ENCODE data around the gene SLC6A4.
"Not testable (repeated sequence)": the region's sequence is repeated elsewhere in the genome, so short reads cannot be mapped to it uniquely, and the experiment has no call there.

SLC6A4 gene

GRCh38 chr17:30165960-30166359 is 69.5 kb downstream of the SLC6A4 start:
- Histone ChIP-seq H3K36me3 (ENCODE audit: control insufficient read depth in 1 of 2, insufficient read depth in 2 of 2, low read length in 2 of 2) (peaks cover 7 to 9% of the 10 kb centered on the region in 2 donors), H3K4me1 (ENCODE audit: control insufficient read depth in 1 of 2, insufficient read depth in 2 of 2, low read length in 2 of 2) (peaks cover 0 to 4% of the 10 kb centered on the region in 2 donors), H3K27me3 (ENCODE audit: low read depth, low read length) (no peaks in the 10 kb centered on the region), H3K27ac (ENCODE audit: low read length) (no peak overlapping the region), H3K9me3 (ENCODE audit: control insufficient read depth in 1 of 2, low read length in 2 of 2) (no peaks in the 10 kb centered on the region), H3K4me3 (ENCODE audit: low read depth in 1 of 2, low read length in 2 of 2) (no peak overlapping the region)

DNA sequence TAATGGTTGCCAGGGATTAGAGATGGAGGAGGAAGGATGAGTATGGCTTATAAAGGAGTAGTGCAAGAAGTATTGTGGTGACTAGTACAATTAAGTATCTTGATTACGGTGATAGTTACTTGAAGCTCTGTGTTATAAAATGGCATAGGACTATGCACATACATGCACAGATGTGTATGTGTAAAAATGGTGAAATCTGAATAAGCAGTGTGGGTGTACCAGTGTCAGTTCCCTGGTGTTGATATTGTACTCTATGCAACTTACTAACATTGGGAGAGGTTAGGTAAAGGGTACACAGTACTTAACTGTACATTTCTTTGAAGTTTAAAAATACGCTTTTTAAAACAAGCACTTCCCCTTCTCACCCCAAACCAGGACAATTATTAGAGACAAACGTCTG is 70.3 kb downstream of the SLC6A4 start:
- Histone ChIP-seq H3K27ac (ENCODE audit: low read length) (no peak overlapping the region), H3K4me3 (ENCODE audit: low read depth in 1 of 2, low read length in 2 of 2) (no peak overlapping the region), H3K9me3 (ENCODE audit: control insufficient read depth in 1 of 2, low read length in 2 of 2) (no peaks in the 10 kb centered on the region), H3K36me3 (ENCODE audit: control insufficient read depth in 1 of 2, insufficient read depth in 2 of 2, low read length in 2 of 2) (peaks cover 7 to 13% of the 10 kb centered on the region in 2 donors), H3K4me1 (ENCODE audit: control insufficient read depth in 1 of 2, insufficient read depth in 2 of 2, low read length in 2 of 2) (peaks cover 0 to 10% of the 10 kb centered on the region in 2 donors), H3K27me3 (ENCODE audit: low read depth, low read length) (no peaks in the 10 kb centered on the region)

- Histone ChIP-seq H3K27ac (ENCODE audit: low read length) (no peak overlapping the region), H3K9me3 (ENCODE audit: control insufficient read depth in 1 of 2, low read length in 2 of 2) (no peaks in the 10 kb centered on the region), H3K27me3 (ENCODE audit: low read depth, low read length) (no peaks in the 10 kb centered on the region), H3K4me3 (ENCODE audit: low read depth in 1 of 2, low read length in 2 of 2) (no peak overlapping the region), H3K36me3 (ENCODE audit: control insufficient read depth in 1 of 2, insufficient read depth in 2 of 2, low read length in 2 of 2) (peaks cover 7 to 18% of the 10 kb centered on the region in 2 donors), H3K4me1 (ENCODE audit: control insufficient read depth in 1 of 2, insufficient read depth in 2 of 2, low read length in 2 of 2) (peaks cover 0 to 10% of the 10 kb centered on the region in 2 donors)
Observed at GRCh38 chr17:30164531-30164930, 71.0 kb downstream of the SLC6A4 start.

DNA sequence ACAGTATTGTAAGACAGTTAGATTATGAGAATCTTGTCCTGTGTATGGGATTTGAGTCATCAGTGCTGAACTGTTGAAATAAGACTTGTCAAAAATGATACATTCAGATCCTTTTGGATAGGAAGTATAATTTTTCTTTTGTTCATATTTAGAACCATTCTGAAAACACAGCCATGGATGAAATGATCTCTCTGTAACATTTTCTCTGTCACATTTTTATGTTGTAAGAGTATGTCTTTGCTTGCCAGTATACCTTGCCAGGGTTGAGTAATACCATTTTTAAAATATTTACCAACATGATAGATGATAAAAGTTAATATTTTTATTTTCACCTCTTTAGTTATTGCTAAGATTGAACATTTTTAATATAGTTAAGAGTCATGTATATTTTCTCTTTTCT is 73.9 kb downstream of the SLC6A4 start:
- Histone ChIP-seq H3K9me3 (ENCODE audit: control insufficient read depth in 1 of 2, low read length in 2 of 2) (peaks cover 0 to 3% of the 10 kb centered on the region in 2 donors), H3K4me1 (ENCODE audit: control insufficient read depth in 1 of 2, insufficient read depth in 2 of 2, low read length in 2 of 2) (peaks cover 0 to 10% of the 10 kb centered on the region in 2 donors), H3K27me3 (ENCODE audit: low read depth, low read length) (no peaks in the 10 kb centered on the region), H3K36me3 (ENCODE audit: control insufficient read depth in 1 of 2, insufficient read depth in 2 of 2, low read length in 2 of 2) (peaks cover 0 to 26% of the 10 kb centered on the region in 2 donors), H3K27ac (ENCODE audit: low read length) (no peak overlapping the region), H3K4me3 (ENCODE audit: low read depth in 1 of 2, low read length in 2 of 2) (no peak overlapping the region)

DNA sequence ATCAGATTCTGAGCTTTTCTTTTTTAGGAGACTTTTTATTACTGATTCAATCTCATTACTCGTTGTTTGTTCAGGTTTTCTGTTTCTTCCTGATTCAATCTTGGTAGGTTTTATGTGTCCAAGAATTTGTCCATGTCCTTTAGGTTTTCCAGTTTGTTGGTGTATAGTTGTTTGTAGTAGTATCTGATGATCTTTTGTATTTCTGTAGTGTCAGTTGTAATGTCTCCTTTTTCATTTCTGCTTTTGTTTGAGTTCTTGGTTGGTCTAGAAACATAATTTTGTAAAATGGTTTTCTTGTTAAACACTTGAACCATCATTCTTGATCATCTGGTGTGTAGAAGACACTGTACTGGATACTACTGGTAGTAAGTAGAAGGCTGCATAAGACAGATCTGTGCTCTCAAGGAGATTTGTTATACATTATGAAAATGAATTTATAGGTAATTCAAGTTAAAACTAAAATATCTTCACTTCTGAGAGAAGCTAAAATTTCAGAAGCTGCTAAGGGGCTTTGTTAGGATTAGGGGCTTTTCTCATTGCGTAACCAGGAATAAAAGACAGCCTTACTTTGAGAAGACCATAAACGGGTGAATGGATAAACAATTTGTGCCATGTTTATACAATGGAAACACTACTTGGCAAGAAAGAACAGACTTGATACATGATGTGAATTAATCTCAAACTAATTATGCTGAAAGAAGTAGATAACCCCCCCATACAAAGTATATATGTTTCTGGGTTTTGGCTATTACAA is 74.9 kb downstream of the SLC6A4 start:
- no peak overlapping the region for H3K27ac ChIP-seq (ENCODE audit: low read length)

DNA sequence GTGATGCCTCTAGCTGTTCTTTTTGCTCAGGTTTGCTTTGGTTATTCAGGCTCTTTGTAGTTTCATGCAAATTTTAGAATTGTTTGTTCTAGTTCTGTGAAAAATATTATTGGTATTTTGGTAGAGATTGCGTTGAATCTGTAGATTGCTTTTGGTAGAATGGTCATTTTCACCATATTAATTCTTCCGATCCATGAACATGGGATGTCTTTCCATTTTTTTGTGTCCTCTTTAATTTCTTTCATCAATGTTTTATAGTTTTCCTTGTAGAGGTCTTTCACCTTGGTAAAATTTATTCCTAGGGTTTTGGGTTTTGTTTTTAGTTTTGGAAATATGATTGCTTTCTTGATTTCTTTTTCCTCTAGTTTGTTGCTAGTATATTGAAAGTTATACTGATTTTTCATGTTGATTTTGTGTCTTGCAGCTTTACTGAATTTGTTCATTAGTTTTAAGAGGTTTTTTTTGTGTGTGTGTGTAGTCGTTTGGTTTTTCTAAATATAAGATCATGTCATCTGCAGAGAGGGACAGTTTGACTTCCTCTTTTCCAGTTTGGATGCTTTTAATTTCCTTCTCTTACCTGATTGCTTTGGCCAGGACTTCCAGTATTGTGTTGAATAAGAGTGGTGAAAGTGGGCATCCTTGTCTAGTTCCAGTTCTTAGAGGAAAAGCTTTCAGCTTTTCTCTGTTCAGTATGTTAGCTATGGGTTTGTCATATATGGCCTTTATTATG is 76.4 kb downstream of the SLC6A4 start:
- Histone ChIP-seq H3K27me3 (ENCODE audit: low read depth, low read length) (no peaks in the 10 kb centered on the region), H3K4me1 (ENCODE audit: control insufficient read depth in 1 of 2, insufficient read depth in 2 of 2, low read length in 2 of 2) (peaks cover 0 to 10% of the 10 kb centered on the region in 2 donors), H3K9me3 (ENCODE audit: control insufficient read depth in 1 of 2, low read length in 2 of 2) (peaks cover 0 to 3% of the 10 kb centered on the region in 2 donors), H3K36me3 (ENCODE audit: control insufficient read depth in 1 of 2, insufficient read depth in 2 of 2, low read length in 2 of 2) (peaks cover 0 to 22% of the 10 kb centered on the region in 2 donors), H3K27ac (ENCODE audit: low read length) (no peak overlapping the region), H3K4me3 (ENCODE audit: low read depth in 1 of 2, low read length in 2 of 2) (no peak overlapping the region)

More for the DNA sequence above, 74.9 kb downstream of the SLC6A4 start:
- H3K4me3 ChIP-seq (ENCODE audit: low read depth in 1 of 2, low read length in 2 of 2) = no peak overlapping the region
- H3K4me1 ChIP-seq (ENCODE audit: control insufficient read depth in 1 of 2, insufficient read depth in 2 of 2, low read length in 2 of 2) = peaks cover 0 to 10% of the 10 kb centered on the region in 2 donors
- peaks cover 0 to 3% of the 10 kb centered on the region in 2 donors for H3K9me3 ChIP-seq (ENCODE audit: control insufficient read depth in 1 of 2, low read length in 2 of 2)
- H3K36me3 ChIP-seq (ENCODE audit: control insufficient read depth in 1 of 2, insufficient read depth in 2 of 2, low read length in 2 of 2) = peaks cover 0 to 26% of the 10 kb centered on the region in 2 donors
- no peaks in the 10 kb centered on the region for H3K27me3 ChIP-seq (ENCODE audit: low read depth, low read length)

DNA sequence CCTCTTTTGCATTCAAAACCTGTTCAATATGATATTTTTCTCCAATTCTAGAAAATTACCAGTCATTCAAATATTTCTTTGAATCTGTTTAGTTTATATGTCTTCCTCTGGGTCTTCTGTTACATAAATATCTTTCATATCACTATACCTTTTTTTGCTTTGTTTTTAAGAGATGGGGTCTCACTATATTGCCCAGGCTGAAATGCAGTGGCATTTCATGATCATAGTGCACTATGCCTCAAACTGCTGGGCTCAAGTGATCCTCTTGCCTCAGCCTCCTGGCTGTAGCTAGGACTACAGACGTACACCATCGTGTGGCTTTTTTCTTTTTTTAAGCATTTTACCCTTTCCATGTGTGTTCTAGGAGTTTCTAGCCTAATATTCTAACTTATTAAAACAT is 80.1 kb downstream of the SLC6A4 start:
- peaks cover 0 to 13% of the 10 kb centered on the region in 2 donors for H3K36me3 ChIP-seq (ENCODE audit: control insufficient read depth in 1 of 2, insufficient read depth in 2 of 2, low read length in 2 of 2)
- H3K4me3 ChIP-seq (ENCODE audit: low read depth in 1 of 2, low read length in 2 of 2) = no peak overlapping the region
- H3K9me3 ChIP-seq (ENCODE audit: control insufficient read depth in 1 of 2, low read length in 2 of 2) = peaks cover 0 to 3% of the 10 kb centered on the region in 2 donors
- H3K4me1 ChIP-seq (ENCODE audit: control insufficient read depth in 1 of 2, insufficient read depth in 2 of 2, low read length in 2 of 2) = peaks cover 0 to under 1% of the 10 kb centered on the region in 2 donors
- H3K27ac ChIP-seq (ENCODE audit: low read length) = no peak overlapping the region
- H3K27me3 ChIP-seq (ENCODE audit: low read depth, low read length) = no peaks in the 10 kb centered on the region

DNA sequence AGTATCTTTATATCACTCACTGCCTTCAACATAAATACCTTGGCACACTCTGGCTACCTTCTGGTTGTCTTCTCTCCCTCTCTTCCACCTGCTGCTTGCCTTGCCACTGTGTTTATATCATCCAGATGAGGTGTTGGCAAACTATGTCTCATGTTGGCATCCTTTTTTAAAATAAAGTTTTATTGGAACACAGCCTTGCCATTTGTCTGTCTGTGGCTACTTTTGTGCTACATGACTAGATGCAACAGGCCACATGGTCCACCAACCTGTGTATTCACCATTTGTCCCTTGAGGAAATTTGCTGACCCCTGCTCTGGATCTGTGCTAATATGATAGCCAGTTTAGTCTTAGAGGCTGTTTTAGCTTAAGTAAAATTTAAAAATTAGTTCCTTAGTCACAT is 82.0 kb downstream of the SLC6A4 start:
- H3K4me3 ChIP-seq (ENCODE audit: low read depth in 1 of 2, low read length in 2 of 2) = no peak overlapping the region
- H3K27me3 ChIP-seq (ENCODE audit: low read depth, low read length) = no peaks in the 10 kb centered on the region
- peaks cover 0 to 4% of the 10 kb centered on the region in 2 donors for H3K36me3 ChIP-seq (ENCODE audit: control insufficient read depth in 1 of 2, insufficient read depth in 2 of 2, low read length in 2 of 2)
- no peaks in the 10 kb centered on the region for H3K9me3 ChIP-seq (ENCODE audit: control insufficient read depth in 1 of 2, low read length in 2 of 2)
- H3K27ac ChIP-seq (ENCODE audit: low read length) = no peak overlapping the region
- no peaks in the 10 kb centered on the region for H3K4me1 ChIP-seq (ENCODE audit: control insufficient read depth in 1 of 2, insufficient read depth in 2 of 2, low read length in 2 of 2)

DNA sequence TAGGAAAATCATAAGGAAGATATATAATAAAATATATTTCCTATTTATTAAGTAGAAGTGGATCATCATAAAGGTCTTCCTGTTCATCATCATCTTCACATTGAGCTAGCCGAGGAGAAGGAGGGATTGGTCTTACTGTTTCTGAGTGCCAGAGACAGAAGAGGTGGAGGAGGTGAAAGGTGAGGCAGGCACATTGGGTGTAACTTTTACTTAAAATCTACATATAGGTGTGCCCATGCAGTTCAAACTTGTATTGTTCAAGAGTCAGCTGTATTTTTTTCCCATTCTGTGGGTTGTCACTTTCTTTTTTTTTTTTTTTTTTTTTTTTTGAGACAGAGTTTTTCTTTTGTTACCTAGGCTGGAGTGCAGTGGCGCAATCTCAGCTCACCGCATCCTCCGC is 84.0 kb downstream of the SLC6A4 start:
- H3K36me3 ChIP-seq (ENCODE audit: control insufficient read depth in 1 of 2, insufficient read depth in 2 of 2, low read length in 2 of 2) = no peaks in the 10 kb centered on the region

GRCh38 chr17:30148376-30148775 is 87.1 kb downstream of the SLC6A4 start:
- H3K4me1 ChIP-seq (ENCODE audit: control insufficient read depth in 1 of 2, insufficient read depth in 2 of 2, low read length in 2 of 2) = no peaks in the 10 kb centered on the region
- no peaks in the 10 kb centered on the region for H3K27me3 ChIP-seq (ENCODE audit: low read depth, low read length)
- H3K27ac ChIP-seq (ENCODE audit: low read length) = no peak overlapping the region
- no peaks in the 10 kb centered on the region for H3K36me3 ChIP-seq (ENCODE audit: control insufficient read depth in 1 of 2, insufficient read depth in 2 of 2, low read length in 2 of 2)
- H3K9me3 ChIP-seq (ENCODE audit: control insufficient read depth in 1 of 2, low read length in 2 of 2) = no peaks in the 10 kb centered on the region
- no peak overlapping the region for H3K4me3 ChIP-seq (ENCODE audit: low read depth in 1 of 2, low read length in 2 of 2)

More for the DNA sequence above, 84.0 kb downstream of the SLC6A4 start:
- no peak overlapping the region for H3K4me3 ChIP-seq (ENCODE audit: low read depth in 1 of 2, low read length in 2 of 2)
- H3K4me1 ChIP-seq (ENCODE audit: control insufficient read depth in 1 of 2, insufficient read depth in 2 of 2, low read length in 2 of 2) = no peaks in the 10 kb centered on the region
- no peaks in the 10 kb centered on the region for H3K9me3 ChIP-seq (ENCODE audit: control insufficient read depth in 1 of 2, low read length in 2 of 2)
- H3K27me3 ChIP-seq (ENCODE audit: low read depth, low read length) = no peaks in the 10 kb centered on the region
- no peak overlapping the region for H3K27ac ChIP-seq (ENCODE audit: low read length)

DNA sequence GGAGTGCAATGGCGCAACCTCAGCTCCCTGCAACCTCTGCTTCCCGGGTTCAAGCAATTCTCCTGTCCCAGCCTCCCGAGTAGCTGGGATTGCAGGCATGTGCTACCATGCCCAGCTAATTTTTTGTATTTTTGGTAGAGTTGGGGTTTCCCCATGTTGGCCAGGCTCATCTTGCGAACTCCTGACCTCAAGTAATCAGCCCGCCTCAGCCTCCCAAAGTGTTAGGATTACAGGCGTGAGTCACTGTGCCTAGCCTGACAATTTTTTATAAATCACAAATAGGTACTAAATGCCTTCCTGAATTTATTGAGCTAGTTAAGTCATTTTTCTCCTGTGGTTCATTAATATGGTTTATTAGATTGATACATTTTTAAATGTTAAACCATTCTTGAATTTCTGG is 87.6 kb downstream of the SLC6A4 start:
- H3K36me3 ChIP-seq (ENCODE audit: control insufficient read depth in 1 of 2, insufficient read depth in 2 of 2, low read length in 2 of 2); H3K4me1 ChIP-seq (ENCODE audit: control insufficient read depth in 1 of 2, insufficient read depth in 2 of 2, low read length in 2 of 2); H3K27ac ChIP-seq (ENCODE audit: low read length); H3K9me3 ChIP-seq (ENCODE audit: control insufficient read depth in 1 of 2, low read length in 2 of 2); H3K4me3 ChIP-seq (ENCODE audit: low read depth in 1 of 2, low read length in 2 of 2); H3K27me3 ChIP-seq (ENCODE audit: low read depth, low read length): not testable (repeated sequence)

Data from muscle layer of duodenum (tissue), 2 donors.